Activated naive CD4-positive, alpha-beta T cell treated with anti-CD3 and anti-CD28 coated beads, Interleukin-2, amount 10 ng/mL, durations not matched to agents 7 days and 5 days (primary cell): ENCODE results near the gene ALG1L2.
A peak's percentile ranks its signal among the peaks of the same experiment; 100 is the strongest.
"Not testable (repeated sequence)": the region's sequence is repeated elsewhere in the genome, so short reads cannot be mapped to it uniquely, and the experiment has no call there.

Experiments used
- CTCF ChIA-PET: fragments of 350-600 bp; sonication (Branson Sonifier 250); formaldehyde crosslinking; loops from one replicate; lab custom pipeline; 2021; ENCODE audit warnings: antibody characterized with exemption; lab: Charles Lee
- DNase-seq: peaks from one replicate; pipeline ENCODE4 v3.0.0-alpha.2; 2020
- H3K27ac Mint-ChIP-seq: one replicate; pipeline ENCODE4 v1.8.0; 2021; ENCODE audit warnings: mild to moderate bottlenecking, moderate library complexity, mixed read lengths
- H3K27me3 Mint-ChIP-seq: one replicate; pipeline ENCODE4 v1.8.0; 2021; ENCODE audit warnings: mild to moderate bottlenecking, mixed read lengths
- H3K36me3 Mint-ChIP-seq: one replicate; pipeline ENCODE4 v1.8.0; 2021; ENCODE audit warnings: mixed read lengths
- H3K4me1 Mint-ChIP-seq: one replicate; pipeline ENCODE4 v1.8.0; 2021; ENCODE audit warnings: mixed read lengths
- H3K4me3 Mint-ChIP-seq: one replicate; pipeline ENCODE4 v1.8.0; 2021; ENCODE audit warnings: mild to moderate bottlenecking, moderate library complexity, mixed read lengths
- H3K9me3 Mint-ChIP-seq: one replicate; pipeline ENCODE4 v1.8.0; 2021; ENCODE audit warnings: mixed read lengths

Gene ALG1L2

DNA sequence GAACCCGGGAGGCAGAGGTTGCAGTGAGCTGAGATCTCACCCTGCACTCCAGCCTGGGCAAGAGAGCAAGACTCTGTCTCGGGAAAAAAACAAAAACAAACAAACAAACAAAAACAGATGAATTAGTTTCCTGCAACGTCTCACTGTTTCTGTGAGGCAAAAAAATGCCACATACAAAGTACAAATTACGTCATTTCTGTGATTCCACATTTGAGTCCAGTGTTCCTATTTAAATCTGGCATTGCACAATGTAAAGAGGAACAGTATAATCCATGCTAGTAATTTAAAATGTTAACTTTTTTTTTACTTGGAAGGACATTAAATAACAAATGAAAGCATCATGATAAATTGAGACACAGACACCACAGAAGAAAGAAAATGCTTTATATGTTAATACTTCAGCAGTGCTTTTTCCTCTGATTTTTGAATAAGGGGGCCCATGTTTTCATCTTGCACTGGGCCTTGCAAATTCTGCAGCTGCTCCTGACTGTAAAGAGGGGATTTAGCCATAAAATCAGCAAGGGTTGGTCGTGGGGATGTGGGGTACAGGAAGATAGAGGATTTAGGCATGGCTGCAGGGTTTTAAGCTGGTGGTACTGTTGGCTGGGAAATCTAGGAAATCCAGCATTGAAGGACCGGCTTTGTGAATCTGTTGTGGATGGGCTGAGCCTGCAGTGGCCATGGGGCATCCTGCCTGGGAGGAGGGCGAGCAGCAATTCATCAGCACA lies 1.9 kb downstream of the ALG1L2 start:
- H3K27ac Mint-ChIP-seq, CTCF ChIA-PET: not testable (repeated sequence)

DNA sequence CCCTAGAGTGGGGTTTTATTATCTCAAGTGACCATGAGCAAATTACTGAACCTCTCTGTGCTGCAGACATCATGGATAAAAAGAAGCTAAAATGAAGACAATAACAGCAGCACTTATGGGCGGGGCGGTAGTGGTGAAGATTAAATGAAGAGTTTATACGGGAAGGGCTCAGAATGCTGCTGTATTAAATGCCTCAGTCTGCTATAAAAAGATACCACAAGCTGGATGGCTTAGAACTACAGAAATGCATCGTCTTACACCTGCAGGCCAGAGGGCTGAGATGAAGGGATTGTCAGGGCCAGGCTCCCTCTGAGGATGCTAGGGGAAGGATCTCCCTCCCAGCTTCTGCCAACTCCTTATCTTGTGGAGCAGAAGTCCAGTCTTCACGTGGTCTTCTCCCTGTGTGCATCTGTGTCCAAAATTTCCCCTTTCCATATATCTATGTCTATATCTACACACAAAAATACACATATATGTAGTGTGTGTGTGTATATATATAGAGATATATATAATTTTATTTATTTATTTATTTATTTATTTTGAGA lies 2.9 kb downstream of the ALG1L2 start:
- no peaks in the 10 kb centered on the region for H3K27me3 Mint-ChIP-seq
- H3K9me3 Mint-ChIP-seq: no peaks in the 10 kb centered on the region
- no peak overlapping the region for H3K27ac Mint-ChIP-seq
- H3K4me3 Mint-ChIP-seq: no peak overlapping the region
- no peak for DNase-seq
- CTCF ChIA-PET: no interaction called here
- H3K4me1 Mint-ChIP-seq: no peaks in the 10 kb centered on the region
- no peaks in the 10 kb centered on the region for H3K36me3 Mint-ChIP-seq

More for the DNA sequence above, 1.9 kb downstream of the ALG1L2 start:
- not testable (repeated sequence) for H3K9me3 Mint-ChIP-seq, H3K4me3 Mint-ChIP-seq, DNase-seq, H3K36me3 Mint-ChIP-seq, H3K27me3 Mint-ChIP-seq, H3K4me1 Mint-ChIP-seq

DNA sequence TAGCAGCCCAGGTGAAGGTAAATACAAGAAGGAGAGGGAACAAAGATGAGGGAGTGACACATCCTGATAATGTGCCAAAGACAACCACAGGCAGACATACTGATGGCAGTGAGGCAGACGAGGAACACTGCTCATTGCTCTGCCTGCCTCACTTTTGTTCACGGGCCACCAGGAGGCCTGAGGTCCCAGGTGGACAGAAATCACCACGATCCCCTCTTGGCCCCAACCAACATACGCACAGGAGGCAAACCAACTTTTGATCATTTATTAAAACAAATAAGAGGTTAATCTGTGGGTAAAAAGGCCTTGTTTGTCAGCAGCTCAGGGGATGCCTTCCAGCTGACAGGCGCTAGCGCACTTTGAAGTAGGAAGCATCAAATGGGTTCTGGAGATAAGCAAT lies 4.2 kb downstream of the ALG1L2 start:
- no peak overlapping the region for H3K4me3 Mint-ChIP-seq
- CTCF ChIA-PET: no interaction called here
- H3K27me3 Mint-ChIP-seq: no peaks in the 10 kb centered on the region
- H3K27ac Mint-ChIP-seq: no peak overlapping the region
- no peaks in the 10 kb centered on the region for H3K9me3 Mint-ChIP-seq
- no peaks in the 10 kb centered on the region for H3K36me3 Mint-ChIP-seq
- H3K4me1 Mint-ChIP-seq: no peaks in the 10 kb centered on the region
- DNase-seq: no peak

DNA sequence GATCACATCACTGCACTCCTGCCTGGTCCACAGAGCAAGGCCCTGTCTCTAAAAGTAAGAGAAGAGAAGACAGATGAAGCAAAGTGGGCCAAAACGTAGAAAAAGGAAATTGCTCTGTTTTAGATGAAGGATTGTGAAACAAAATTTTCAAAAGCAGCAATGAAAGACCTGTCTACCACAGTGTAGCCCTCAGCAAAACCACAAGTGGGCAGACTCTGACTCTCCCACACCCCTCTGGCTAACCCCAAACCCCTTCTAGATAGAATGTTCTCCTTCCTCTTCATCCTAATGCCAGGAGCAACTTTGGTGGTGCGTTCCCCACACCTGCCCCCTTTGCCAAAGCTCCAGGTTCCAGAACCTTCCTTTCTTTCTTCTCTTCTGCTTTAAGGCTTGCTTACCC lies 5.0 kb downstream of the ALG1L2 start:
- H3K27me3 Mint-ChIP-seq, H3K9me3 Mint-ChIP-seq, H3K4me3 Mint-ChIP-seq, H3K4me1 Mint-ChIP-seq, H3K36me3 Mint-ChIP-seq, H3K27ac Mint-ChIP-seq, DNase-seq, CTCF ChIA-PET: not testable (repeated sequence)

DNA sequence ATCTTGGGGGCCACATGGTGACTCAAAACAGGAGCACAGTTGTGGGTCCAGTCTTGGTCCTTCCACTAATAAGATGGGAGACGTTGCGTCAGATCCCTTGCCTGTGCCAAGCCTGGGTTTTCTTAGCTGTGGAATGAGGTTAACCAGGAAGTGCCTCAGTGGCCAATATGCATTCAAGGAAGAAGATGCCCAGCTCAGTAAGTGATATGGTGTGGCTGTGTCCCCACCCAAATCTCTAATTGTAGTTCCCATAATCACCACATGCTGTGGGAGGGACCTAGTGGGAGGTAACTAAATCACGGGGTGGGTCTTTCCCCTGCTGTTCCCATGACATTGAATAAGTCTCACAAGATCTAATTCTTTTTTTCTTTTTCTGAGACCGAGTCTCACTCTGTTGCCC lies 6.4 kb downstream of the ALG1L2 start:
- H3K4me1 Mint-ChIP-seq: peaks cover 1% of the 10 kb centered on the region
- no peaks in the 10 kb centered on the region for H3K36me3 Mint-ChIP-seq
- no peaks in the 10 kb centered on the region for H3K9me3 Mint-ChIP-seq
- DNase-seq: no peak
- no peaks in the 10 kb centered on the region for H3K27me3 Mint-ChIP-seq
- CTCF ChIA-PET: no interaction called here
- H3K27ac Mint-ChIP-seq: no peak overlapping the region
- no peak overlapping the region for H3K4me3 Mint-ChIP-seq

DNA sequence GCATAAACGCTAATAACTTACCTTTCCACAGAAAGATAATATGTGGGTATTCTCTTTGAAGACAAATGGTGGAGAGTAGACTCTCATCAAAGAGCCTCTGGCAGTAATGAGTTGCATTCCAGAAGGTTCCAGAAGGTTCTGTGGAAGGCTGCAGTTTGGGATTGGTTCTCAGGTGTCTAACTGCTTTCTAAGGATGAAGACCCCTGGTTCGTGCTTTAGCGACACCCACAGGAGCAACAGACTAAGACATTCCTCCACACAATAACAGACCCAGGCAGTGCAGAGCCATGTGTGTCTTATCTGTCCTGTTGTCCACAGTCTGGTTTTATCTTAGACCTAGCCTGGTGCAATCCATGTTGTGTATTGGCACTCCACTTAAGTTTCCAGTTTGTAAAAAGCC lies 9.1 kb downstream of the ALG1L2 start:
- not testable (repeated sequence) for DNase-seq, H3K36me3 Mint-ChIP-seq, H3K27me3 Mint-ChIP-seq, H3K9me3 Mint-ChIP-seq, H3K4me3 Mint-ChIP-seq, H3K27ac Mint-ChIP-seq
- CTCF ChIA-PET: interaction anchor here (1.5 kb wide), 1 partner anchor 15 kb away, joined by 3 read pairs; no protein-coding TSS in a partner anchor
- peaks cover 25% of the 10 kb centered on the region for H3K4me1 Mint-ChIP-seq

DNA sequence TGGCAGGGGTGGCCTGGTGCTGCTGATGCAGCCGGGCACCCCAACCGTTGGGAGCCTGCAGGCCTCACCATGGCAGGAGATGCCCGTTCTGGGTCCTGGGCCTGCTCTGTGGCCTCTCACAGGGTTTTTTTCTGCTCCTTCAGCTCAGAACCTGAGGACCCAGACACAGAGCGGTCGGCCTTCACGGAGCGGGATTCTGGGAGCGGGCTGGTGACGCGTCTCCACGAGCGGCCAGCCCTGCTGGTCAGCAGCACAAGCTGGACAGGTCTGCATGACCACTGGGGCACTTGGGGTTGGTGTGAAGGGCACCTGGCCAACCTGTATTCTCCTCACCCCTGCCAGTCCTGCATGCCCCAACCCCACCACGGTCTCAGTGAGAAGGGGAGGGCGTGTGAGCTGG lies 10.3 kb downstream of the ALG1L2 start:
- CTCF ChIA-PET: no interaction called here
- no peak for DNase-seq
- H3K36me3 Mint-ChIP-seq: no peaks in the 10 kb centered on the region
- no peak overlapping the region for H3K4me3 Mint-ChIP-seq
- H3K9me3 Mint-ChIP-seq: no peaks in the 10 kb centered on the region
- peaks cover 6% of the 10 kb centered on the region for H3K27me3 Mint-ChIP-seq
- H3K27ac Mint-ChIP-seq: no peak overlapping the region
- H3K4me1 Mint-ChIP-seq: peaks cover 29% of the 10 kb centered on the region

DNA sequence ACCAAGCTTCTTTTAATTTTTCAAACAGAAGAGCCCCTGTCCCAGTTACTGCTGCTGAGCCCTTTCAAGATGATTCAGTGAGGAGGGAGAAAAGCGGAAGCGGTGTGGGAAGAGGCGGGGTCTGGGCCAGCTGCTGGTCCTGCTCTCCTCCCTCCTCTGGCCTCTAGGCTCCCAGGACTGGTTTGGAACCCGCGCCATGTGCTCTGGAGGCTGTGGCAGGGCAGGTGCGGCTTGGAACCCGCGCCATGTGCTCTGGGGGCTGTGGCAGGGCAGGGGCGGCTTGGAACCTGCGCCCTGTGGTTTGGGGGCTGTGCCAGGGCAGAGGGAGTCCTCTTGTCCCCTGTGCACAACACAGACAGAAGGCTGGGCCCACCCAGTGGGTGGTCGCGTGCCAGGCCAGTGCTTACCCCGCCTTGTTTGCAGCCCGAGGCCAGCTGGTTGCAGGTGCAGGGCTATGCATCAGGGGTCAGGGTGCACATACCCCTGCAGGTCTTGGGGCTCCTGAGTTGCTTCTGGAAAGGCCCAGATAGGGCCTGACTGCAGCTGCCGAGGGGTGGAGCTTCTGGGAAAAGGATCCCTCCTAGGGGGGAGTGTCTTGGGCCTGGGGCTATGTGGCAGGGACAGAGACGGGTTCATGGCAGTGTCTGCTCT lies 12.2 kb downstream of the ALG1L2 start:
- CTCF ChIA-PET: interaction anchor here (1.4 kb wide), 1 partner anchor 12 kb away, joined by 4 read pairs; no protein-coding TSS in a partner anchor
- Mint-ChIP-seq H3K4me3 (peak overlapping the region; percentile 10), H3K36me3 (no peaks in the 10 kb centered on the region), H3K27ac (peak overlapping the region; percentile 64), H3K4me1 (peaks cover 35% of the 10 kb centered on the region), H3K27me3 (peaks cover 10% of the 10 kb centered on the region), H3K9me3 (no peaks in the 10 kb centered on the region)
- peak; percentile 54 for DNase-seq

DNA sequence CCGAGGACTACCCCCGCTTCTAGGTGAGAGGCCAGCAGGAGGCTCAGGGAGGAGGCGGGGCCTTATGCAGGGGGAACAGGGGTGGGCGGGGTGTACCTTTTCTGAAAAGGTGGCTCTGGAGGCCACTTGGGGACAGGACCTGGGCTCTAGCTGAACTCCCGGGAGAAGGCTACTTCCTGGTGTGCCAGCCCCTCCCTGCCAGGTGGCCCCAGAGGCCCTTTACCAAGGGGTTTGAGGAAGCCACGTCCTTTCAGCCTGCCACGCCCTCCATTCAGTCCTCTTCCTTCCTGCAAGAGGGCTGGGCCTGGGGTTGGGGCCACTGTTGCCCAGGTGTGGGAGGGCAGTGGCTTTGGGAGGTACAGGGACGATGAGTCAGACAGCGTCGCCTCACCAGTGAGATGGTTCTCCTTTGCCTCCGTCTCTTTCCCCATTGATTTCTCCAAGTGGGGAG lies 12.9 kb downstream of the ALG1L2 start:
- H3K36me3 Mint-ChIP-seq, H3K9me3 Mint-ChIP-seq, H3K4me3 Mint-ChIP-seq: not testable (repeated sequence)
- Mint-ChIP-seq H3K4me1 (peaks cover 35% of the 10 kb centered on the region), H3K27me3 (peaks cover 10% of the 10 kb centered on the region), H3K27ac (peak overlapping the region; percentile 52)
- DNase-seq: peak; percentile 40
- CTCF ChIA-PET: interaction anchor here (1.4 kb wide), 1 partner anchor 11 kb away, joined by 4 read pairs; no protein-coding TSS in a partner anchor

DNA sequence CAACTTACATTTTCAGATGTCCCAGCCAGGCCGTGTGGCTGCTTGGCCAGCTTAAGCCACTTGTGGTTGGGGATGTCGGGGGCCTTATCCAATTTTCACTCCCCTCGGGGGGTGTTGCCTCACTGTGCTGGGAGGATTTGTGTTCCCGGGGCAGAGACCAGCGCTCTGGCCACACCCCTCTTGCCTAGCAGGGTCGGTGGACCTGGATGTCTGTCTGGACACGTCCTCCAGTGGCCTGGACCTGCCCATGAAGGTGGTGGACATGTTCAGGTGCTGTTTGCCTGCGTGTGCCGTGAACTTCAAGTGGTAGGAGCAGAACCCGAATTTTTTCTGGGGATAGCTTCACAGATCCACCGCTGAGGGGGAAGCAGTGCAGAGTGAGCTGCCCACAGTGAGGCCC lies 14.2 kb downstream of the ALG1L2 start:
- not testable (repeated sequence) for H3K27ac Mint-ChIP-seq, H3K4me3 Mint-ChIP-seq, H3K9me3 Mint-ChIP-seq, H3K36me3 Mint-ChIP-seq, DNase-seq
- peaks cover 10% of the 10 kb centered on the region for H3K27me3 Mint-ChIP-seq
- CTCF ChIA-PET: interaction anchor here (1.0 kb wide), 1 partner anchor 67 kb away, joined by 3 read pairs; no protein-coding TSS in a partner anchor
- H3K4me1 Mint-ChIP-seq: peaks cover 35% of the 10 kb centered on the region

DNA sequence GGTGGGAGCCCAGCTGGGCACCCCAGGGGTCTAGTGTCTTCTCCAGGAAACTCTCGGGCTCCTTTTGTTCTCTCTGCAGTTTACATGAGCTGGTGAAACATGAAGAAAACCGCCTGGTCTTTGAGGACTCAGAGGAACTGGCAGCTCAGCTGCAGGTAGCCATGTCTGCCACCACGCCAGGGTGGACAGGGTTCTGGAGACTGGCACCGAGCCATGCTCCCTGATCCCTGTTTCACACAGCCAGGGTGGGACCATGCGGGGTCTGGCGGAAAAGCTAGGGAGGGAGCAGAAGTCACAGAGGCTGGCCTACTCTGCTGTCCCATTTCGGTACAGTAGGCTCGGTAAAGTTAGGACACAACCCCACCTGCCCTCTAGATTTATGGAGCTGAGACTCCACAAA lies 15.5 kb downstream of the ALG1L2 start:
- not testable (repeated sequence) for H3K9me3 Mint-ChIP-seq, DNase-seq, H3K36me3 Mint-ChIP-seq, H3K4me3 Mint-ChIP-seq
- CTCF ChIA-PET: interaction anchor here (0.6 to 2.1 kb wide), 3 partner anchors 57 to 155 kb away, joined by 3 to 19 read pairs (median 3); no protein-coding TSS in a partner anchor
- Mint-ChIP-seq H3K4me1 (peaks cover 35% of the 10 kb centered on the region), H3K27me3 (peaks cover 10% of the 10 kb centered on the region), H3K27ac (peak overlapping the region; percentile 3)

DNA sequence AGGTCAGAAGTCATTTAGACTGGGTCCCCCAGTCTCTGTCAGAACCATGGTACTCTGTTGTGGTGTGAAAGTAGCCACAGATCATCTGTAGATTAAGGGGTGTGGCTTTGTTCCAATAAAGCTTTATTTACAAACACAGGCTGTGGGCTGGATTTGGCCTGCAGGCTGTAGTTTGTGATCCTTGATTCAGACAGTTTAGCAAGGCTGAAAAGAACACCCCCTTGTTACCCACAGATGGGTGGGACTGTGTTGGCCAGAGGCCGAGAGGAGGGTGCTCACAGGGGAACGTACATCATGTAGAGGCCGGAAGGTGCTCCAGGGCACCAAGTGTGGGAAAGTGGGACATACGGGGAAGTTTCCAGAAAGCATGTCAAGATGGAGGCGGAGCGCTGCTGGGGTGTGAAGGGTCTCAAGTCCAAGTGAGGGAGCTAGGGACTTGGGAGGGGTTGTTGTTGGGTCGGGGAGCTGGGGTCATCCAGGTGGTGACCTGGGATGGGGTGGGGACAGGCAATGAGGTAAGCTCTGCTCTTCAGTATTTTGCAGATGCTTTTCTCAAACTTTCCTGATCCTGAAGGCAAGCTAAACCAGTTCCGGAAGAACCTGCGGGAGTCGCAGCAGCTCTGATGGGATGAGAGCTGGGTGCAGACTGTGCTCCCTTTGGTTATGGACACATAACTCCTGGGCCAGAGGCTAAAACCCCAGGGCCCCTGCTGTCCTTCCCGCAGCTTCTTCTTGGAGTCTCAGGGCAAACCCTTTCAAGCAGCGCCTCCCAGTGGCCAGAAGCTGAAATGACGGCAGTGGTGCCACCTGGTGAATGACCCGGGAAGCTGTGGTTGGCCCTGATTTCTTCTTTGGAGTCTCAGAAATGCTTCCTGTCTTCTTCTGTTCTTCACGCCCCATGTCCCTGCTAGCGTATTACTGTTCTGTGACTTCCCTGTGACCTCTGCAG lies 16.3 kb downstream of the ALG1L2 start:
- CTCF ChIA-PET: interaction anchor here (0.9 to 2.1 kb wide), 4 partner anchors 72 to 470 kb away, joined by 3 to 19 read pairs (median 4); no protein-coding TSS in a partner anchor
- H3K4me3 Mint-ChIP-seq, DNase-seq, H3K36me3 Mint-ChIP-seq, H3K9me3 Mint-ChIP-seq, H3K27ac Mint-ChIP-seq: not testable (repeated sequence)
- Mint-ChIP-seq H3K4me1 (peaks cover 34% of the 10 kb centered on the region), H3K27me3 (peaks cover 10% of the 10 kb centered on the region)

DNA sequence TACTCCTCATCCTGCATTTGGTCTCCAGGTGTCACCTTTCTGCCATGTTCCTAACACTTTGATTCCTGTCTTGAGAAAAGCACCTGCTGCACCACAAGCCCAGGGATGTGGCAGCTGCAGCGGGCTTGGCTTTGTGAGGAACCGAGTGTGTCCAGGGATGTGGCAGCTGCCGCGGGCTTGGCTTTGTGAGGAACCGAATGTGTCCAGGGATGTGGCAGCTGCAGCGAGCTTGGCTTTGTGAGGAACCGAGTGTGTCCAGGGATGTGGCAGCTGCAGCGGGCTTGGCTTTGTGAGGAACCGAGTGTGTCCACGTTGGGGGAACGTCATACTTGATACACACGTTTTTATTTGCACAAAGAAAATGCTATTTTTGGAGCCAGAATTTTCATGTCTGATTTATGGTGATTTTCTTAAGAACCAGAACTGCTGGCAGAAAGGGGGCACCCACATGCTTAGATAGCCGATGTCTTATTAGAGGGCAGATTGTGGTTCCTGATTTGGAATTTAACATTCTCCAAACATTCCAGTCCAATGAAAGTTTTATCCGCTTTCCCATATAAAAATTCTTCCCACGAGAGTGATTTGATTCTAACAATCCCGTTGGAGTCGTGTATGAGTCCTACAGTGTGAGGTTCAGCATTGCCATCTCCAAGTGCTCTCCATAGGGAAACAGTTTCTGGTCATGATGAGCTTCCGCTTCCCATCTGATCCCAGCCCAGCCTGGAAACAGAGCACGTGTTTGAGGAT lies 17.2 kb downstream of the ALG1L2 start:
- CTCF ChIA-PET: interaction anchor here (1.0 to 2.1 kb wide), 3 partner anchors 155 to 471 kb away, joined by 3 to 19 read pairs (median 4); no protein-coding TSS in a partner anchor
- H3K27me3 Mint-ChIP-seq: peaks cover 10% of the 10 kb centered on the region
- H3K27ac Mint-ChIP-seq, H3K4me3 Mint-ChIP-seq, H3K9me3 Mint-ChIP-seq, H3K36me3 Mint-ChIP-seq, DNase-seq: not testable (repeated sequence)
- H3K4me1 Mint-ChIP-seq: peaks cover 26% of the 10 kb centered on the region
